Neural cell (in vitro differentiated cells): Measurements from ENCODE around the gene DRAP1.

ENCODE experiments used
- CTCF ChIP-seq: fragments of 450-650 bp; IDR thresholded peaks from 2 replicates; pipeline ENCODE4 v1.5.1; 2014; ENCODE audit warnings: antibody characterized with exemption, mild to moderate bottlenecking, moderate library complexity; ENCODE audit not compliant: poor library complexity, severe bottlenecking
- EZH2 ChIP-seq: fragments of 200-600, 300-800 bp; shearing (Covaris generic), sonication (generic); IDR thresholded peaks from 2 replicates; pipeline ENCODE4 v1.6.1; 2014; ENCODE audit warnings: antibody characterized with exemption, low read length, borderline replicate concordance, mild to moderate bottlenecking; ENCODE audit not compliant: insufficient read depth, poor library complexity, severe bottlenecking
- POLR2AphosphoS5 ChIP-seq: IDR thresholded peaks from 2 replicates; pipeline ENCODE4 v1.6.1; 2012
- REST ChIP-seq: IDR thresholded peaks from 2 replicates; pipeline ENCODE4 v1.6.1; 2012; ENCODE audit warnings: borderline replicate concordance
- SMC3 ChIP-seq: fragments of 450-650 bp; conservative IDR thresholded peaks from 2 replicates; pipeline ENCODE4 v1.6.1; 2014; ENCODE audit warnings: antibody characterized with exemption, mild to moderate bottlenecking, moderate library complexity; ENCODE audit not compliant: poor library complexity

DNA sequence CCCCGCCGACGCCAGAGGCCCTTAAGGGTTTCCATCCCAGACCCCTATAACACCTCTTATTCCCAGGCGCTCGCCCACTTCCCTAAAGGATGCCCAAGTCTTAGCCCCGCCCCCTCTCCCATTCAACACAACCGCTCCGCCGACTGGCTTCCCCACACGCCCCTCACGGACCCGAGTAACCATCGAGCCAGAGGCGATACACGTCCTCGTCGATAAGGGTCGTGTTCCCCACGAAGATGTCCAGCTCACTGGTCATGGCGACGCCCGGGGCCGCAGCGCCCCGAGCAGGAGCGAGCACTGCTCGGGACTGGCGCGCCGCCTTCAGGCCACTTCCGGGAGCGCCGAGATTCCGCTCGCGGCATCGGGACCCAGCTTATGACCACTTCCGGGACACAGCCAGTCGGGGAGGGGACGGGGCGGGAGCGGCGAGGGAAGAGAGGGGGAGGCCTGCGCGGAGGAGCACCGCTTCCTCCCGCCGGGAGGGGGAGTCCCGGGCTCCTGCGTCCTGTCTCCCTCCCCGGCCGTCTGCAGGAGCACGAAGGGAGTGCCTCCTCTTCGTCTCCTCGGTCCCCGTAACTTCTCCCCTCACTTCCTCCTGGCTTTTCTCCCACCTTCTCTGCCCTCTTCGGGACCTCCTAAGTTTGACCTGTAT, 30.9 kb upstream of the DRAP1 start, which contains the start of gene FIBP:
- TF ChIP-seq CTCF: peak; percentile 99
- peak; percentile 98 for TF ChIP-seq POLR2AphosphoS5
- no peak for TF ChIP-seq EZH2
- peak; percentile 71 for TF ChIP-seq SMC3
- TF ChIP-seq REST: peak; percentile 89
